HG03521 (cell line): ENCODE measurements around the gene LRP5.

Source experiments
- ATAC-seq: cut with Tn5 transposase; IDR thresholded peaks from one replicate; pipeline ENCODE4 v1.9.1; 2021; ENCODE audit warnings: mild to moderate bottlenecking, moderate library complexity; ENCODE audit not compliant: unreplicated experiment

LRP5 gene

DNA sequence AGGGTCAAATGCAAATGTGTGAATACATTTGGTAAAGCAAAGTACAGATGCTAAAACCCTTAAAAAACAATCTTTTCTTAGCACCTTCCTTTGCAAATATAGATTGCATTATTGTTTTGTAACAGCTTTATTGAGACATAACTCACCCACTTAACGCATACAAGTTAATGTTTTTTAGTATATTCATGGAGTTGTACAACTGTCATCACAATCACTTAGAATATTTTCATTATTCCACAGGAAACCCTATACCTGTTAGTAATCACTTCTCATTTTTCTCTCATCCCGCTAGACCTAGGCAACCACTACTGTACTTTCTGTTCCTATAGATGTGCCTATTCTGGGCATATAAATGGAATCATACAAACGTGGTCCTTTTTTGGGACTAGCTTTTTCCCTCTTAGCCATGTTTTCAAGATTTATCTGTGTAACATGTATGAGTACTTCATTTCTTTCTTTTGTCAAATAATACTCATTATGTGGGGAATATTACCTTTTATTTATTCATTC is 182.9 kb downstream of the LRP5 start:
- no peak for ATAC-seq

GRCh38 chr11:68495872-68496271 is 183.5 kb downstream of the LRP5 start:
- no peak for ATAC-seq

GRCh38 chr11:68497761-68498160 is 185.4 kb downstream of the LRP5 start:
- no peak for ATAC-seq

- no peak for ATAC-seq
Observed at GRCh38 chr11:68498321-68498720, 185.9 kb downstream of the LRP5 start.
